Stimulated activated naive CD4-positive, alpha-beta T cell (primary cell): ENCODE data around the gene RNU7-1.

Experiments used
- DNase-seq, 6 experiments: peaks; one replicate each; lab custom pipeline; 2025; lab: John Stamatoyannopoulos, UW

The RNU7-1 gene

DNA sequence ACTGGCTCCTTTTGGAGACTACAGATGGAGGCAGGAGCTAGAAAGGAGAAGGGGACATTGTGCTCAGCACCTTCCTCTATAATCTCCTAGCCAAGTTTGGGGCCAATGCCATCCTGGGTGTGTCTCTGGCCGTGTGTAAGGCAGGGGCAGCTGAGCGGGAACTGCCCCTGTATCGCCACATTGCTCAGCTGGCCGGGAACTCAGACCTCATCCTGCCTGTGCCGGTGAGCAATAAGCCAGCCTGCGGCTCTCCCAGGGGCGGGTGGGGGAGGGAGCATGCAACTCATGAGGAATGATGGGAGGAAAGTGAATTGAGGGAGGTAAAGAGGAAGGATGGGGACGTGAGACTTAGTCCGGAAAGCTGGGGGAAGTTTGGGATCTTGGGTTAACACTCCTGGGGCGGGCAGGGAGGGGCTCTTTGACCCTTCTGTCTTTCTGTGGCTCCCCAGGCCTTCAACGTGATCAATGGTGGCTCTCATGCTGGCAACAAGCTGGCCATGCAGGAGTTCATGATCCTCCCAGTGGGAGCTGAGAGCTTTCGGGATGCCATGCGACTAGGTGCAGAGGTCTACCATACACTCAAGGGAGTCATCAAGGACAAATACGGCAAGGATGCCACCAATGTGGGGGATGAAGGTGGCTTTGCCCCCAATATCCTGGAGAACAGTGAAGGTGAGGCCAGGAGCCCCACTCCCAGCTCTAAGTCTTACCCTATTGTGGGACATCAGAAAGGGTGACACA is 26.0 kb upstream of the RNU7-1 start:
- no peak for DNase-seq

DNA sequence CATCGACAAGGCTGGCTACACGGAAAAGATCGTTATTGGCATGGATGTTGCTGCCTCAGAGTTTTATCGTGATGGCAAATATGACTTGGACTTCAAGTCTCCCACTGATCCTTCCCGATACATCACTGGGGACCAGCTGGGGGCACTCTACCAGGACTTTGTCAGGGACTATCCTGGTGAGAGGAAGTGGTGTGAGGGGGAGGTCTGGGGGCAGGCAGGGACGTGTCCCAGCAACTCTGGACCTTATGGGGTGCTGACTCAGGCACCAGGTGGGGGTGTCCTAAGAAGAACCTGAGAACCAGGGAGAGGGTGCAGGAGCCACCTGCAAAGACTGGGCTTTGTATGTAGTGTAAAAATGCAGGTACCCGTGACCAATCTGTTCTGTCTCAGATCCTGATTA is 24.0 kb upstream of the RNU7-1 start:
- no peak for DNase-seq

DNA sequence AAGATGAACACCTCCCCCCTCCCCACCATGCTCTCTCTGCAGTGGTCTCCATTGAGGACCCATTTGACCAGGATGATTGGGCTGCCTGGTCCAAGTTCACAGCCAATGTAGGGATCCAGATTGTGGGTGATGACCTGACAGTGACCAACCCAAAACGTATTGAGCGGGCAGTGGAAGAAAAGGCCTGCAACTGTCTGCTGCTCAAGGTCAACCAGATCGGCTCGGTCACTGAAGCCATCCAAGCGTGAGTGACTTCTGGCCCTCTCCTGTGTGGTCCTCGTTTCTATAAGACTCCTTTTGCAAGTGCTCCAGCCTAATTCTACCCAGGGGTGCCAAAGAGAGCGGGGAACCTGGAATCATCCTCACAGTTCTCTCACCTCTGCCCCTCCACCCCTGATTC is 22.1 kb upstream of the RNU7-1 start:
- DNase-seq = no peak

DNA sequence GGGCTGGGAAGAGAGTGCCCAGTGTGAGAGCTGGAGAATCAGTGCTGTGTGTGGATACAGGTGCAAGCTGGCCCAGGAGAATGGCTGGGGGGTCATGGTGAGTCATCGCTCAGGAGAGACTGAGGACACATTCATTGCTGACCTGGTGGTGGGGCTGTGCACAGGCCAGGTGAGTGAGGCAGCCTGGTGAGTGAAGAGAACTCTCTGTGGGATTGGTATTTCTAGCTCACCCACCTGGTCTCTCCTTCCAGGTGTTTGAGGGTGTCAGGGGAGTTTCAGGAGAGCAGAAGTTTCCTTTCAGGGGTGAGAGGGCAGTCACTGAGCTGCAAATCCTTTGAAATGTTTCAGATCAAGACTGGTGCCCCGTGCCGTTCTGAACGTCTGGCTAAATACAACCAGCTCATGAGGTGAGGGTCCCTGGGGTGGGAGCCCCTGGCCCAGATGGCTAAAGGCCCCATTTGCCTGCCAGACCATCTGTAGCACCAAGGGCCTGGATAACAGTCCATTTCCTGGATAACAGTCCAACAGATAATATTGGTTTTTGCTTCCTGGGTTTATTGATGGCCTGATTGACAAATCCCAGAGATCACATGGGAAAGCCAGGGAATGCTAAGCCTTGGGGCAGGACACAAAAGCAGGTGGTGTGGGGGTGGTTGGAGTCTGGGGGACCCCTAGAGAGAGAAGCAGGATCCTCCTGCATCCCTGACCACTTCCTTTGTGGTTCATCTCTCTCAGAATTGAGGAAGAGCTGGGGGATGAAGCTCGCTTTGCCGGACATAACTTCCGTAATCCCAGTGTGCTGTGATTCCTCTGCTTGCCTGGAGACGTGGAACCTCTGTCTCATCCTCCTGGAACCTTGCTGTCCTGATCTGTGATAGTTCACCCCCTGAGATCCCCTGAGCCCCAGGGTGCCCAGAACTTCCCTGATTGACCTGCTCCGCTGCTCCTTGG is 21.3 kb upstream of the RNU7-1 start:
- DNase-seq = no peak

DNA sequence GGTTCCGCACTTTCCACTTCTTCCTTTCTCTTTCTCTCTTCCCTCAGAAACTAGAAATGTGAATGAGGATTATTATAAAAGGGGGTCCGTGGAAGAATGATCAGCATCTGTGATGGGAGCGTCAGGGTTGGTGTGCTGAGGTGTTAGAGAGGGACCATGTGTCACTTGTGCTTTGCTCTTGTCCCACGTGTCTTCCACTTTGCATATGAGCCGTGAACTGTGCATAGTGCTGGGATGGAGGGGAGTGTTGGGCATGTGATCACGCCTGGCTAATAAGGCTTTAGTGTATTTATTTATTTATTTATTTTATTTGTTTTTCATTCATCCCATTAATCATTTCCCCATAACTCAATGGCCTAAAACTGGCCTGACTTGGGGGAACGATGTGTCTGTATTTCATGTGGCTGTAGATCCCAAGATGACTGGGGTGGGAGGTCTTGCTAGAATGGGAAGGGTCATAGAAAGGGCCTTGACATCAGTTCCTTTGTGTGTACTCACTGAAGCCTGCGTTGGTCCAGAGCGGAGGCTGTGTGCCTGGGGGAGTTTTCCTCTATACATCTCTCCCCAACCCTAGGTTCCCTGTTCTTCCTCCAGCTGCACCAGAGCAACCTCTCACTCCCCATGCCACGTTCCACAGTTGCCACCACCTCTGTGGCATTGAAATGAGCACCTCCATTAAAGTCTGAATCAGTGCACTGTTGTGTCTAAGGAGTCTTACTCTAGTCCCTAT is 20.4 kb upstream of the RNU7-1 start:
- DNase-seq = no peak

DNA sequence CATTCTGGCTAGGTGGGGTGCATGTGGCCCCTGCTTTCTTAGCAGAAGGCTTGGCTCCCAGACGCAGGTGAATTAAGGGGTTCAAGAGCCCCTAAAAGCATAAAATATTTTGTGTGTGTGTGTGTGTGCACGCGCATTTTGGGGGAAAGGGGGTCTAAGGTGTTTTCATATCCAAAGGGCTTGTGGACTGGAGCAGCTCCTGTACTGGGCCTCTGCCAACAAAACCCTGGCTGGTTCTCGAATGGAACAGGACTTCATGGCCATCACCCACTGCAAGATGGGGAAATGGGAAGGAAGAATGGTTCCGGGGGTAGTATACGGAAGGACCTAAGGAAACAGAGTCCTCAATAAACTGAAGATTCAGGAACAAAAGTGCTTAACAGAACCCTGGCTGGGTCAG is 19.8 kb upstream of the RNU7-1 start:
- DNase-seq = no peak

DNA sequence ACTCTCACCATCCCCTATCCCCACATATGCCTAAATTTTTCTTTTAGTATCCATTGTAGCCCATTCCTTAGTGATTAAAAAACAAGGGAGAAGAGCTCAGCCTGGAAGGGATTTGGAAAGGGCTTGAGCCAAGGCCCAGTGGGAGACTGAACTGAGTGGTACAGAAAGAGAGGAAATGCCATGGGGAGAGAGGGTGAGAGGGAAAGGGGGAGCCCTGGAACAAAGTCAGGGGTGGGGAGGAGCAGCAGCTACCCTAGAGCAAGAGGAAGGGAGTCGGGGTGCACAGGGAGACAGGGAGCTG is 18.4 kb upstream of the RNU7-1 start:
- DNase-seq = no peak

DNA sequence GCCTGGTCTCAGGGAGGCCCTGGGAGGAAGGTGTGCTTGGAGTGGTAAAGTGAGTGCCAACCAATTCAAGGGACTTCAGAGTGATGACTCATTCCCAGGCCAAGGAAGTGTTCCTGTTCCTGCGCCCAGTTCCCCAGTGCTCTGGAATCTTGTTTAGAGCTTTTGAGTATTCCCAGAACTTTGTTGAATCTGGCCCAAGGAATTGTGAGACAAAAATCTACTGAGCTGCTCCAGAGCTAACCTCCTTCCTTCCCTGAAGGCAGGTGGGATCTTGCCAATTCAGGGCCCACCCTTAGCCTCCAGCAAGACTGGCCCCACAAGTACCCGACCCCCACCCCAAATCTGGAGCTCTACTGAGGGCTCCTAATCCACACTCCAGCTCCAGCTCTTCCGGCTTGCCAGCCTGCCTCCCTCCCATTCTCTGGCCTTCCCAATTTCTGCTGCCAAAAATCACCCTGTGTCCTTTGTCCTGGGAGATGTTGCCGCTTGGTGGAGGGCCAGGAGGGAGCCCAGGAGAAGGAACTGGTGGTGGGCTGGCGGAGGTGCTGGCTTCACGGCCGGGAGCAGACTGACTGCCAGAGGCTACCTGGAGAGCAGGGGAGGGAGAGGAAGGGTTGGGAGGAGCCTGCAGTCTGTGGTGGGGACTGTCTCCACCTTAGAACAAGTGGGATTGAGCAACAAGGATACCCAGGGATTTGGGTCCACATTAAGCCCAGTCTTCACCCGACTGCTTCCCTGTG is 17.9 kb upstream of the RNU7-1 start:
- DNase-seq = no peak

DNA sequence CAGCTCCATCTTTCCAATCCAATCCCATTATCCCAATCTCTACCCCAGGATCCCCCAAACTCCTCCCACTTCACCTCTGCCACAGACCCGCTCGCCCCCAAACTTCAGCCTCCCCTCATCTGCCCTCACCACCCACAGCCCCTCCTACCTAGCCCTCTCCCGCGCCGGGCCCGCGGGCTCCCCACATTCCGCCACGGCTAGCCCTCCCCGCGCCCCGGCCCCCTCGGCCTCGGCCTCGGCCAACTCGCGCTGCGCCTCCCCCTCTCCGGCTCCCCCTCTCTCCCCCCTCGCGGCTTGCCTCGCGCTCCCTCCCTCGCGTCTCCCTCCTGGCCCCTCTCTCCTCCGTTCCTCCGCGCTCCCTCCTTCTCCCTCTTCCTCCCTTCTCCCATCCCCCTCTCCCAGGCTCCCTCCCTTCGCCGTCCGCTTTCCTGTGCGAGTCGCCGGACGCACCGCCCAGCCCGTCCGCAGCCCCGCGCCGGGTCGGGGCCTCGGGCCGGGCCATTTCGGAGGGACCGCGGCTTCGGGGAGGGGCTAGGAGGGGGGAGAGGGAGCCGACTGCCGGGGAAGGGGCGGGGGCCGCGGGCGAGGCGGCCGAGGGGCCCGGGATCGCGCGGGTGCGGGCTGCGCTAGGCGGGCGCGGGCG is 16.1 kb upstream of the RNU7-1 start, which contains the start of gene ATN1:
Gene ATN1, plus strand, starts transcription at position 581 of the 643 bp plus-strand sequence. CDS start 6,043 bp downstream, outside the sequence.
- DNase-seq = peak in 4 of 6 experiments; percentile 42 to 46 (median 42)

DNA sequence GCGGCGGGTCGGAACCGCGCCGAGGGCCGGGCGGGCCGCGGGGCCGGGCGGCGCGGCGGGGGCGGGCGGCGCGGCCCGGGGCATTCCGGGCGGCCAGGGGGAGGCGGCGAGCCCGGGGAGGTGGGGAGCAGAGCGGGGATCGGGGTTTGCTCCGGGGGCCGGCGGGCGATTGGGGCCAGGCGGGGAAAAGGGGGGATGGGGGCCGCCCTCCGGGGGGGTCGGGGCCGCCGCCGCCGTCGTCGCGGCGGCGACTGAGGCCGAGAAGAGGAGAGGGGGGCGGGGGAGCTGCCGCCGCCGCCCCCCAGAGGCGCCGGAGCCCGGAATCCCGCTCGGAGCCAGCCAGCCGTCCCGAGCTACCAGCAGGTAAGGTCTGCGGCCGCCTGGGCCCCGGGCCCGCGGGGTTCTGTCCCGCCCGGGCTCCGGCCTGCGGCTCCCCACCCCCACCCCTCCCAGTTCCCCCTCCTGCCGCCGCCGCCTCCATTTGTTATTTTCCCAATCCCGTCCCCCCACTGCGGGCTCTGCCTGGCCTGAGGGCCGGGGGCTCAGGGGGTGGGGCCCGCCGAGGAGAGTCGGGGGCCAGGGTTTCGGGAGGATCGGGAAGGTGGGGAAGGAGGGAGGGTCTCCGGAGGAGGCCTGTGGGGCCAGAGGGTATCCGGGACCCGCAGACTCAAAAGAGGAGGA is 15.5 kb upstream of the RNU7-1 start:
- DNase-seq = peak in 1 of 6 experiments; percentile 12

DNA sequence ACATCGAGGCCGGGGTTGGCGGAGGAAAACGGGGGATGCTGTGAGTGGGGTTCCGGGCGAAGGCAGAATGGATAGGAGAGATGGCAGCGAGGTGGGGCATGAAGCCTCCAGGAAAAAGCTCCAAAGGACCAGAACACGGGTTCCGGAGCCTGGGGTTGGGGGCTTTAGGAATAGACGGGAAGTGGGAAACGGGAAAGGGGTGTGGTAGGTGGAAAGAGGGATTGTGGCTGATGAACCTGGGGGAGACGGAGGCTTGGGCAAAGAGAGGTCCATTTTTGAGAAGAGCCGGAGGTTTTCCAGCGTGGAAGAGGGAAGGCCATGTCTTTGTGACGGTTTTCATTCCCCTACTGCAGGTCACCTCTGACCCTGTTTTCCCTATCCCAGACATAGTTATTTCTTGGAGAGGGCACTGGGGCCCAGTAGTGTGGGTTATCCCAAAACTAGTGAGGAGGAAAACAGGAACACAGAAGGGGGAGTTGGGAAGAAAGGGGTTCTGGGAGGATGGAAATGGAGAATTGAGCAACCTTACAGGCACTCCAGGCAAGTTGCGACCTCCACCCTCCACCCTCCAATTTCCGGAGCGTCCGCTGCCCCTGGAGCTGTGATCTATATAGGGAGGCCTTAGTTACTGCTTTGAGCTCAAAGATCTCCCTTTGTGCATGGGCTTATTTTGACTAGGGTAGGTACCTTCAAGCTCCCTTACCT is 14.8 kb upstream of the RNU7-1 start:
- peak in 1 of 6 experiments; percentile 10 for DNase-seq

DNA sequence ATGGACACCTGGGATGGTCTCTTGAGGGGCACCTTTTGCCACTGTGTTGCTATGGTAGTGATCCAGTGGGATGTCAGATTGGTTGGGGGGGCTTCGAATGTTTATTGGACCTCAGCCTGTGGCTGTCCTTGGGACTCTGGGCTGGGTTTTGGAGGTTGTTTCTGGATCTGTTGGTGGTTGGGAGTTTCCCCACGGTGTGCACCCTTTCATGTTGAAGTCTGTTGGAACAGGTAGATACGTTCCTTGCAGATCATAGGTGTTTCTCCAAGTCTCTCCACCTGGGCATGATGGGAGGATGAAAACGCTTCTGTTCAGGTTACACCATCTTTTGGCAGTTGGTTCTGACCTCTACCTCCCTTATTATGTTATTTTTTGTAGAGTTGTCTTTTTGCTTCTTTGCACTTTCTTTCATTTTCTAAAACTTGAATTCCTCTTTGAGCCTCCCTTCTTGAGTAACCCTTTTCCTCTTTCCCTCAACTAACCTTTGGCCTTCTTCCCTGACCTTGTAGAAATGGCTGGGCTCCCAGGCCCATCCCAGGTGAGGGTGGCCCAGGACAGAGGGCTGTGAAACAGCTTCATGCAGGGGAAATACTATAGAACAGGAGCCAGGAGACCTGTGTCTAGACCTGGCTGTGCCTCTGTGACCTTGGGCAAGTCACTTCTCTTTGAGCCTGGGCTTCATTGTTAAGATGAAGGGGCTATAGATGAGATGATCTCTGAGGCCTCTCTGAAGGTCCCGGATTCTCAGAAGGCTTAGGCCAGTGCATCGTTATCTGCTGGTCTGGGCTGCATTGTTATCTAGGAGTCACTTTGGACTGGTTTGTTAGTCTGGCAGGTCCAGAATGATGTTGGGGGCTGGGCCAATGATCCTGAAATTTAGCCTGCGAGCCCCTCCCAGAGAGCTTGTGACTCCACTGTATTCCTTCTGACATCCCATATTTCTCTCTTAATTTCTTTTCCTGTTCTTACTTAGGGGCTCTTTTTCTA is 13.9 kb upstream of the RNU7-1 start:
- no peak for DNase-seq

DNA sequence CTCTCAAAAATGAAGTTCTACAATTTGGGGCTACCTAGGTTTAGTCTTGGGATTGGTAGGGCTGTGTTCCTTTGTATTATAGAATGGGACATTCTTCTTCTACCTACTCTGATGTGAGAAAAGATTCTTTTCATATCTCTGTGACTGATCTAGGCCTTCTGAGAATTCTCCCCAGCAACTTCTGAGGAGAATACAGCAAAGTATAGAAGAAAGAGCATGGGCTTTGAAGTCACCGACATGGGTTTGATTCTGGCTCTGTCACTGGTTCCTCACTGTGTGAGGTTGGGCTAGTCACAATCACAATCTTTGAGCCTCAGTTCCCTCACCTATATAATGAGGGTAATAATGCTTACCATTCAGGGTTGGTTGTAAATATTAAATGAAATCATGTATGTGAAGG is 10.8 kb upstream of the RNU7-1 start:
- peak in 3 of 6 experiments; percentile 23 to 42 (median 40) for DNase-seq

DNA sequence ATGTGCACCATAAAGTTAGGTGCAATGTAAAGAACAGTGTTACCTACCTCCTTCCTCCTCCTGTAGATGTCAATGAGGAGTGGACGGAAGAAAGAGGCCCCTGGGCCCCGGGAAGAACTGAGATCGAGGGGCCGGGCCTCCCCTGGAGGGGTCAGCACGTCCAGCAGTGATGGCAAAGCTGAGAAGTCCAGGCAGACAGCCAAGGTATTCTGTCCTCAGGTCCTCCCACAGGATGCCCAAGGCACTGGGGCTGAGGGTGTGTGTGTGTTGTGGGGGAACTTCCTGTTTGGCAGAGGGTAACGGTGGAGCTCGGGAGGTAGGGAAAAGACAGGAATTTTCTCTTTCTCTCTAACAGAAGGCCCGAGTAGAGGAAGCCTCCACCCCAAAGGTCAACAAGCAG is 9.5 kb upstream of the RNU7-1 start:
- no peak for DNase-seq

DNA sequence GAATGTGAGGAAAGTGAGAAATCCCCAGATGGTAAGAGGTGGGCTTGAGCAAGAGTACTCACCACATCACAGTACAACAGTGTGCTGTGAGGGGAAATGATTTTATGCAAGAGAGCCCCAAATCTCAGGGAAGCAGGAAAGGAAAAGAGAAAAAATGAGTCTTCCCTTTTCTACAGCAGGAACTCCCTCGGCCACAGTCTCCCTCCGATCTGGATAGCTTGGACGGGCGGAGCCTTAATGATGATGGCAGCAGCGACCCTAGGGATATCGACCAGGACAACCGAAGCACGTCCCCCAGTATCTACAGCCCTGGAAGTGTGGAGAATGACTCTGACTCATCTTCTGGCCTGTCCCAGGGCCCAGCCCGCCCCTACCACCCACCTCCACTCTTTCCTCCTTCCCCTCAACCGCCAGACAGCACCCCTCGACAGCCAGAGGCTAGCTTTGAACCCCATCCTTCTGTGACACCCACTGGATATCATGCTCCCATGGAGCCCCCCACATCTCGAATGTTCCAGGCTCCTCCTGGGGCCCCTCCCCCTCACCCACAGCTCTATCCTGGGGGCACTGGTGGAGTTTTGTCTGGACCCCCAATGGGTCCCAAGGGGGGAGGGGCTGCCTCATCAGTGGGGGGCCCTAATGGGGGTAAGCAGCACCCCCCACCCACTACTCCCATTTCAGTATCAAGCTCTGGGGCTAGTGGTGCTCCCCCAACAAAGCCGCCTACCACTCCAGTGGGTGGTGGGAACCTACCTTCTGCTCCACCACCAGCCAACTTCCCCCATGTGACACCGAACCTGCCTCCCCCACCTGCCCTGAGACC is 8.0 kb upstream of the RNU7-1 start:
- no peak for DNase-seq

DNA sequence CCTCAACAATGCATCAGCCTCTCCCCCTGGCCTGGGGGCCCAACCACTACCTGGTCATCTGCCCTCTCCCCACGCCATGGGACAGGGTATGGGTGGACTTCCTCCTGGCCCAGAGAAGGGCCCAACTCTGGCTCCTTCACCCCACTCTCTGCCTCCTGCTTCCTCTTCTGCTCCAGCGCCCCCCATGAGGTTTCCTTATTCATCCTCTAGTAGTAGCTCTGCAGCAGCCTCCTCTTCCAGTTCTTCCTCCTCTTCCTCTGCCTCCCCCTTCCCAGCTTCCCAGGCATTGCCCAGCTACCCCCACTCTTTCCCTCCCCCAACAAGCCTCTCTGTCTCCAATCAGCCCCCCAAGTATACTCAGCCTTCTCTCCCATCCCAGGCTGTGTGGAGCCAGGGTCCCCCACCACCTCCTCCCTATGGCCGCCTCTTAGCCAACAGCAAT is 7.4 kb upstream of the RNU7-1 start:
- DNase-seq = no peak

DNA sequence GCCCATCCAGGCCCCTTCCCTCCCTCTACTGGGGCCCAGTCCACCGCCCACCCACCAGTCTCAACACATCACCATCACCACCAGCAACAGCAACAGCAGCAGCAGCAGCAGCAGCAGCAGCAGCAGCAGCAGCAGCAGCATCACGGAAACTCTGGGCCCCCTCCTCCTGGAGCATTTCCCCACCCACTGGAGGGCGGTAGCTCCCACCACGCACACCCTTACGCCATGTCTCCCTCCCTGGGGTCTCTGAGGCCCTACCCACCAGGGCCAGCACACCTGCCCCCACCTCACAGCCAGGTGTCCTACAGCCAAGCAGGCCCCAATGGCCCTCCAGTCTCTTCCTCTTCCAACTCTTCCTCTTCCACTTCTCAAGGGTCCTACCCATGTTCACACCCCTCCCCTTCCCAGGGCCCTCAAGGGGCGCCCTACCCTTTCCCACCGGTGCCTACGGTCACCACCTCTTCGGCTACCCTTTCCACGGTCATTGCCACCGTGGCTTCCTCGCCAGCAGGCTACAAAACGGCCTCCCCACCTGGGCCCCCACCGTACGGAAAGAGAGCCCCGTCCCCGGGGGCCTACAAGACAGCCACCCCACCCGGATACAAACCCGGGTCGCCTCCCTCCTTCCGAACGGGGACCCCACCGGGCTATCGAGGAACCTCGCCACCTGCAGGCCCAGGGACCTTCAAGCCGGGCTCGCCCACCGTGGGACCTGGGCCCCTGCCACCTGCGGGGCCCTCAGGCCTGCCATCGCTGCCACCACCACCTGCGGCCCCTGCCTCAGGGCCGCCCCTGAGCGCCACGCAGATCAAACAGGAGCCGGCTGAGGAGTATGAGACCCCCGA is 6.8 kb upstream of the RNU7-1 start:
- DNase-seq = peak; percentile 36 to 76 (median 60)
